ENCODE results near the gene EGFL8. TPM values are rescaled to one million over a fixed set of nuclear protein-coding genes. Genes with fewer than 3 reads are reported as not detected.
A peak's percentile ranks its signal among the peaks of the same experiment; 100 is the strongest.

EGFL8 gene
- total and polyA plus RNA-seq, 9 of the 15 experiments (the other 6 are each of a cell fraction or from before 2014, with no cell fraction given), result 2.2 to 47.4 (median 14.2) TPM

GRCh38 chr6:32177788-32178546, 13.6 kb downstream of the EGFL8 start, which contains the start of gene RNF5 (continued):
- TF ChIP-seq, protein P1, sequence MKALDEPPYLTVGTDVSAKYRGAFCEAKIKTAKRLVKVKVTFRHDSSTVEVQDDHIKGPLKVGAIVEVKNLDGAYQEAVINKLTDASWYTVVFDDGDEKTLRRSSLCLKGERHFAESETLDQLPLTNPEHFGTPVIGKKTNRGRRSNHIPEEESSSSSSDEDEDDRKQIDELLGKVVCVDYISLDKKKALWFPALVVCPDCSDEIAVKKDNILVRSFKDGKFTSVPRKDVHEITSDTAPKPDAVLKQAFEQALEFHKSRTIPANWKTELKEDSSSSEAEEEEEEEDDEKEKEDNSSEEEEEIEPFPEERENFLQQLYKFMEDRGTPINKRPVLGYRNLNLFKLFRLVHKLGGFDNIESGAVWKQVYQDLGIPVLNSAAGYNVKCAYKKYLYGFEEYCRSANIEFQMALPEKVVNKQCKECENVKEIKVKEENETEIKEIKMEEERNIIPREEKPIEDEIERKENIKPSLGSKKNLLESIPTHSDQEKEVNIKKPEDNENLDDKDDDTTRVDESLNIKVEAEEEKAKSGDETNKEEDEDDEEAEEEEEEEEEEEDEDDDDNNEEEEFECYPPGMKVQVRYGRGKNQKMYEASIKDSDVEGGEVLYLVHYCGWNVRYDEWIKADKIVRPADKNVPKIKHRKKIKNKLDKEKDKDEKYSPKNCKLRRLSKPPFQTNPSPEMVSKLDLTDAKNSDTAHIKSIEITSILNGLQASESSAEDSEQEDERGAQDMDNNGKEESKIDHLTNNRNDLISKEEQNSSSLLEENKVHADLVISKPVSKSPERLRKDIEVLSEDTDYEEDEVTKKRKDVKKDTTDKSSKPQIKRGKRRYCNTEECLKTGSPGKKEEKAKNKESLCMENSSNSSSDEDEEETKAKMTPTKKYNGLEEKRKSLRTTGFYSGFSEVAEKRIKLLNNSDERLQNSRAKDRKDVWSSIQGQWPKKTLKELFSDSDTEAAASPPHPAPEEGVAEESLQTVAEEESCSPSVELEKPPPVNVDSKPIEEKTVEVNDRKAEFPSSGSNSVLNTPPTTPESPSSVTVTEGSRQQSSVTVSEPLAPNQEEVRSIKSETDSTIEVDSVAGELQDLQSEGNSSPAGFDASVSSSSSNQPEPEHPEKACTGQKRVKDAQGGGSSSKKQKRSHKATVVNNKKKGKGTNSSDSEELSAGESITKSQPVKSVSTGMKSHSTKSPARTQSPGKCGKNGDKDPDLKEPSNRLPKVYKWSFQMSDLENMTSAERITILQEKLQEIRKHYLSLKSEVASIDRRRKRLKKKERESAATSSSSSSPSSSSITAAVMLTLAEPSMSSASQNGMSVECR (CRISPR knock-in tag; IDR thresholded peaks at IDR 0.05), result no peak
- TF ChIP-seq NCOA2 (IDR thresholded peaks at IDR 0.05; ENCODE audit: partially characterized antibody in 2 of 2) (no peak), SRSF3 (IDR thresholded peaks at IDR 0.05; ENCODE audit: insufficient read depth, low read length) (no peak), MCM3 (IDR thresholded peaks at IDR 0.05) (no peak), NFATC3 (IDR thresholded peaks at IDR 0.05) (no peak), ZBTB9 (CRISPR knock-in tag; IDR thresholded peaks at IDR 0.05) (no peak), CXXC5 (CRISPR knock-in tag; IDR thresholded peaks at IDR 0.05) (peak; percentile 55), RNF2 (IDR thresholded peaks at IDR 0.05) (peak; percentile 55; the same call in 1 of the 2 replicates), GMEB1 (CRISPR knock-in tag; IDR thresholded peaks at IDR 0.05) (no peak), RBM39 (optimal IDR thresholded peaks at IDR 0.05; ENCODE audit: low read depth, low read length) (no peak), ZNF77 (CRISPR knock-in tag; IDR thresholded peaks at IDR 0.05) (no peak), BCOR (IDR thresholded peaks at IDR 0.05) (no peak), RFX7 (CRISPR knock-in tag; IDR thresholded peaks at IDR 0.05) (no peak), DDX20 (tag; IDR thresholded peaks at IDR 0.05; ENCODE audit: low read depth) (no peak), HDAC2 (IDR thresholded peaks at IDR 0.05) (no peak)
- TF ChIP-seq, protein P2, sequence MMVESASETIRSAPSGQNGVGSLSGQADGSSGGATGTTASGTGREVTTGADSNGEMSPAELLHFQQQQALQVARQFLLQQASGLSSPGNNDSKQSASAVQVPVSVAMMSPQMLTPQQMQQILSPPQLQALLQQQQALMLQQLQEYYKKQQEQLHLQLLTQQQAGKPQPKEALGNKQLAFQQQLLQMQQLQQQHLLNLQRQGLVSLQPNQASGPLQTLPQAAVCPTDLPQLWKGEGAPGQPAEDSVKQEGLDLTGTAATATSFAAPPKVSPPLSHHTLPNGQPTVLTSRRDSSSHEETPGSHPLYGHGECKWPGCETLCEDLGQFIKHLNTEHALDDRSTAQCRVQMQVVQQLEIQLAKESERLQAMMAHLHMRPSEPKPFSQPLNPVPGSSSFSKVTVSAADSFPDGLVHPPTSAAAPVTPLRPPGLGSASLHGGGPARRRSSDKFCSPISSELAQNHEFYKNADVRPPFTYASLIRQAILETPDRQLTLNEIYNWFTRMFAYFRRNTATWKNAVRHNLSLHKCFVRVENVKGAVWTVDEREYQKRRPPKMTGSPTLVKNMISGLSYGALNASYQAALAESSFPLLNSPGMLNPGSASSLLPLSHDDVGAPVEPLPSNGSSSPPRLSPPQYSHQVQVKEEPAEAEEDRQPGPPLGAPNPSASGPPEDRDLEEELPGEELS (CRISPR knock-in tag; IDR thresholded peaks at IDR 0.05; ENCODE audit: borderline replicate concordance), result no peak
- TF ChIP-seq, protein P3, sequence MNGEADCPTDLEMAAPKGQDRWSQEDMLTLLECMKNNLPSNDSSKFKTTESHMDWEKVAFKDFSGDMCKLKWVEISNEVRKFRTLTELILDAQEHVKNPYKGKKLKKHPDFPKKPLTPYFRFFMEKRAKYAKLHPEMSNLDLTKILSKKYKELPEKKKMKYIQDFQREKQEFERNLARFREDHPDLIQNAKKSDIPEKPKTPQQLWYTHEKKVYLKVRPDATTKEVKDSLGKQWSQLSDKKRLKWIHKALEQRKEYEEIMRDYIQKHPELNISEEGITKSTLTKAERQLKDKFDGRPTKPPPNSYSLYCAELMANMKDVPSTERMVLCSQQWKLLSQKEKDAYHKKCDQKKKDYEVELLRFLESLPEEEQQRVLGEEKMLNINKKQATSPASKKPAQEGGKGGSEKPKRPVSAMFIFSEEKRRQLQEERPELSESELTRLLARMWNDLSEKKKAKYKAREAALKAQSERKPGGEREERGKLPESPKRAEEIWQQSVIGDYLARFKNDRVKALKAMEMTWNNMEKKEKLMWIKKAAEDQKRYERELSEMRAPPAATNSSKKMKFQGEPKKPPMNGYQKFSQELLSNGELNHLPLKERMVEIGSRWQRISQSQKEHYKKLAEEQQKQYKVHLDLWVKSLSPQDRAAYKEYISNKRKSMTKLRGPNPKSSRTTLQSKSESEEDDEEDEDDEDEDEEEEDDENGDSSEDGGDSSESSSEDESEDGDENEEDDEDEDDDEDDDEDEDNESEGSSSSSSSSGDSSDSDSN (IDR thresholded peaks at IDR 0.05; ENCODE audit: borderline replicate concordance in 1 of 2, low read depth in 2 of 2, low read length in 2 of 2), result no peak

Measured in K562 (cell line).